GM23338 (cell line): ENCODE data around the gene NEK4.

Experiments used
- CREB1 ChIP-seq: fragments of 250-450 bp; sonication (Bioruptor Pico); IDR thresholded peaks from 2 replicates; pipeline ENCODE4 v1.5.0; 2020; ENCODE audit warnings: low read depth, mild to moderate bottlenecking, moderate library complexity
- CTCF ChIP-seq, 2 experiments: fragments of 200-600 bp in 1 of 2; sonication (generic) in 1 of 2; conservative IDR thresholded peaks; 2 replicates each; pipeline versions ENCODE4 v1.5.1 to v1.6.1; 2016 to 2017; ENCODE audit warnings: antibody characterized with exemption in 2 of 2, low read depth in 2 of 2, mild to moderate bottlenecking in 2 of 2, moderate library complexity in 1 of 2
- ETS1 ChIP-seq: IDR thresholded peaks from 2 replicates; pipeline ENCODE4 v1.6.1; 2016; ENCODE audit warnings: antibody characterized with exemption
- EZH2 ChIP-seq: fragments of 200-600 bp; sonication (generic); IDR thresholded peaks from one replicate; pipeline ENCODE4 v1.8.0; 2017; ENCODE audit warnings: antibody characterized with exemption, mild to moderate bottlenecking, low read depth; ENCODE audit not compliant: unreplicated experiment
- EZH2phosphoT487 ChIP-seq: fragments of 200-600 bp; sonication (generic); IDR thresholded peaks from one replicate; pipeline ENCODE4 v1.8.1; 2018; ENCODE audit warnings: antibody characterized with exemption; ENCODE audit not compliant: unreplicated experiment
- JUNB ChIP-seq: IDR thresholded peaks from one replicate; pipeline ENCODE4 v1.6.1; 2016; ENCODE audit warnings: antibody characterized with exemption; ENCODE audit not compliant: unreplicated experiment
- NANOG ChIP-seq: IDR thresholded peaks from 2 replicates; pipeline ENCODE4 v1.6.1; 2016; ENCODE audit warnings: antibody characterized with exemption, borderline replicate concordance
- POLR2AphosphoS5 ChIP-seq: IDR thresholded peaks from 2 replicates; pipeline ENCODE4 v1.6.1; 2016; ENCODE audit warnings: antibody characterized with exemption, low read depth
- REST ChIP-seq: IDR thresholded peaks from one replicate; pipeline ENCODE4 v1.6.1; 2018; ENCODE audit warnings: antibody characterized with exemption; ENCODE audit not compliant: unreplicated experiment
- STAT1 ChIP-seq: IDR thresholded peaks from one replicate; pipeline ENCODE4 v1.6.1; 2016; ENCODE audit warnings: antibody characterized with exemption; ENCODE audit not compliant: unreplicated experiment
- ZNF114 ChIP-seq: fragments of 250-450 bp; sonication (Bioruptor Pico); IDR thresholded peaks from 2 replicates; pipeline ENCODE4 v1.5.0; 2020; ENCODE audit warnings: mild to moderate bottlenecking, moderate library complexity
- ZNF331 ChIP-seq: fragments of 250-450 bp; sonication (Bioruptor Pico); IDR thresholded peaks from 2 replicates; pipeline ENCODE4 v1.5.0; 2020; ENCODE audit warnings: low read depth, mild to moderate bottlenecking, moderate library complexity

- no peak for TF ChIP-seq CTCF (conservative IDR thresholded peaks at IDR 0.05; ENCODE audit: low read depth in 2 of 2)
- no peak for TF ChIP-seq POLR2AphosphoS5
- no peak for TF ChIP-seq EZH2
- TF ChIP-seq STAT1 = no peak
- TF ChIP-seq REST = no peak
- TF ChIP-seq NANOG = no peak
- no peak for TF ChIP-seq CREB1 (CRISPR knock-in tag)
- TF ChIP-seq JUNB = no peak
- TF ChIP-seq EZH2phosphoT487 = no peak
- TF ChIP-seq ZNF331 (CRISPR knock-in tag) = no peak
- TF ChIP-seq ZNF114 = no peak
- TF ChIP-seq ETS1 = no peak
These were observed 9.3 kb upstream of the NEK4 start for GRCh38 chr3:52779837-52780585.
